K562 (cell line): ENCODE results near the gene KLHL6. TPM values are rescaled to one million over a fixed set of nuclear protein-coding genes. Genes with fewer than 3 reads are reported as not detected.
A peak's percentile ranks its signal among the peaks of the same experiment; 100 is the strongest.

Experiments used
- ATAC-seq: fragments of 200-7000 bp; cut with Tn5 transposase; 3 replicates; pipeline ENCODE4 v1.9.1; 2020; ENCODE audit warnings: moderate library complexity
- BruUV-seq: library from RNA; stranded (reverse); fragments of 400-500 nt; replicated peaks from 2 replicates; lab custom pipeline; 2021; lab: Mats Ljungman, UMichigan
- CTCF ChIA-PET: fragments of 300-600 bp; formaldehyde crosslinking; extraction: SDS; loops from one replicate; lab custom pipeline; 2021; ENCODE audit warnings: low intra/inter-chr PET ratio; lab: Yijun Ruan, JAX
- POLR2A ChIA-PET: fragments of 300-600, 350-650 bp; sonication (Branson Sonifier 250); formaldehyde crosslinking; extraction: SDS; loops from one replicate; lab custom pipeline; 2021; ENCODE audit warnings: antibody characterized with exemption, inconsistent platforms; lab: Yijun Ruan, JAX
- DNase-seq, 4 experiments: peaks; one replicate each; pipeline versions ENCODE4 v3.0.0 to v3.0.0-alpha.2; 2011 to 2018; ENCODE audit warnings: low spot score in 3 of 4, mixed read lengths in 3 of 4; ENCODE audit errors: extremely low read depth in 1 of 4
- FAIRE-seq: peaks from 2 replicates; lab custom pipeline; 2011; peaks lifted over from hg19 to GRCh38; lab: Jason Lieb, UNC
- H2AFZ ChIP-seq: 2 replicates; pipeline ENCODE4 v1.6.0; 2011; ENCODE audit warnings: low read depth, low read length, control low read depth, inconsistent platforms
- H3K27ac ChIP-seq: fragments of 200-600 bp; 3 replicates; pipeline ENCODE4 v1.8.0; 2011; ENCODE audit warnings: low read depth, mild to moderate bottlenecking, control low read depth, inconsistent platforms, low read length, moderate library complexity, mixed read lengths; ENCODE audit errors: extremely low read depth
- H3K27me3 ChIP-seq, 2 experiments: fragments of 300-600 bp in 1 of 2; 2 replicates in 1 of 2; 3 replicates in 1 of 2; pipeline versions ENCODE4 v1.6.0 to v1.8.0; 2011; ENCODE audit warnings: inconsistent platforms in 2 of 2, low read length in 2 of 2, mild to moderate bottlenecking in 1 of 2, mixed read lengths in 1 of 2, moderate library complexity in 1 of 2; ENCODE audit not compliant: control insufficient read depth in 2 of 2, insufficient read depth in 2 of 2
- H3K36me3 ChIP-seq: fragments of 300-600 bp; 3 replicates; pipeline ENCODE4 v1.8.0; 2011; ENCODE audit warnings: mild to moderate bottlenecking, low read length, inconsistent platforms; ENCODE audit not compliant: control insufficient read depth, insufficient read depth
- H3K4me1 ChIP-seq, 2 experiments: fragments of 200-600 bp in 1 of 2; replicated peaks in 1 of 2; 2 replicates in 1 of 2; 3 replicates in 1 of 2; pipeline versions ENCODE4 v1.5.1 to v1.8.0; 2011; ENCODE audit warnings: inconsistent platforms in 2 of 2, low read length in 2 of 2, mild to moderate bottlenecking in 1 of 2, mixed read lengths in 1 of 2, moderate library complexity in 1 of 2; ENCODE audit not compliant: control insufficient read depth in 2 of 2, insufficient read depth in 2 of 2
- H3K4me2 ChIP-seq: 2 replicates; pipeline ENCODE4 v1.6.1; 2011; ENCODE audit warnings: low read length, control low read depth, inconsistent platforms, mixed read lengths; ENCODE audit not compliant: insufficient read depth
- H3K4me3 ChIP-seq: fragments of 200-600 bp; sonication (generic), shearing (Covaris generic); 2 replicates; pipeline ENCODE4 v1.5.1; 2016; ENCODE audit warnings: control low read depth, inconsistent platforms
- H3K79me2 ChIP-seq: fragments of 200-600 bp; 3 replicates; pipeline ENCODE4 v1.8.0; 2011; ENCODE audit warnings: low read length, inconsistent platforms; ENCODE audit not compliant: control insufficient read depth, insufficient read depth
- H3K9ac ChIP-seq, 2 experiments: 2 replicates each; pipeline versions ENCODE4 v1.6.0 to v1.6.1; 2011; ENCODE audit warnings: low read depth in 2 of 2, low read length in 2 of 2, control low read depth in 1 of 2, inconsistent platforms in 1 of 2, mild to moderate bottlenecking in 1 of 2, mixed read lengths in 1 of 2; ENCODE audit not compliant: insufficient read depth in 1 of 2
- H3K9me1 ChIP-seq: one replicate; pipeline ENCODE4 v1.6.0; 2011; ENCODE audit warnings: inconsistent platforms, mild to moderate bottlenecking, low read length, moderate library complexity; ENCODE audit not compliant: control insufficient read depth, insufficient read depth
- H3K9me3 ChIP-seq: replicated peaks from 2 replicates; pipeline ENCODE4 v1.5.1; 2011; ENCODE audit warnings: low read depth, low read length, inconsistent platforms; ENCODE audit not compliant: control insufficient read depth, insufficient read depth
- H4K20me1 ChIP-seq: replicated peaks from 2 replicates; pipeline ENCODE4 v1.6.1; 2011; ENCODE audit warnings: low read length, inconsistent platforms, mixed read lengths; ENCODE audit not compliant: control insufficient read depth, insufficient read depth
- ATF1 ChIP-seq, 2 experiments: fragments of 450-650 bp in 1 of 2; IDR thresholded peaks; 2 replicates each; pipeline ENCODE4 v1.6.1; 2016; ENCODE audit warnings: missing compliant biosample characterization in 1 of 2, missing genetic modification characterization in 1 of 2
- CHD1 ChIP-seq: fragments of 200-600 bp; sonication (generic); IDR thresholded peaks from one replicate; pipeline ENCODE4 v1.6.1; 2012; ENCODE audit warnings: mild to moderate bottlenecking, moderate library complexity, low read length, inconsistent platforms
- DDX20 ChIP-seq: fragments of 450-650 bp; IDR thresholded peaks from 2 replicates; pipeline ENCODE4 v1.6.1; 2016; ENCODE audit warnings: missing genetic modification characterization, low read depth, mild to moderate bottlenecking, missing compliant biosample characterization, moderate library complexity
- ETV1 ChIP-seq: fragments of 450-650 bp; conservative IDR thresholded peaks from 2 replicates; pipeline ENCODE4 v1.6.1; 2016; ENCODE audit warnings: missing genetic modification characterization, control low read depth, low read depth, missing compliant biosample characterization
- HOXB6 ChIP-seq: fragments of 250-450 bp; sonication (Bioruptor Pico); IDR thresholded peaks from 2 replicates; pipeline ENCODE4 v1.5.1; 2022; ENCODE audit warnings: mild to moderate bottlenecking, borderline replicate concordance
- LCOR ChIP-seq: sonication (generic); formaldehyde crosslinking; IDR thresholded peaks from 2 replicates; pipeline ENCODE4 v1.8.0; 2022; ENCODE audit warnings: mild to moderate bottlenecking, missing genetic modification reagents
- PHF8 ChIP-seq: fragments of 200-600 bp; sonication (generic); IDR thresholded peaks from 2 replicates; pipeline ENCODE4 v1.6.1; 2012; ENCODE audit warnings: mixed run types, mild to moderate bottlenecking, inconsistent platforms, low read length, moderate library complexity, borderline replicate concordance
- POLR3A ChIP-seq: IDR thresholded peaks from 2 replicates; pipeline ENCODE4 v1.6.1; 2011; ENCODE audit warnings: borderline replicate concordance, mild to moderate bottlenecking, moderate library complexity; ENCODE audit not compliant: insufficient read length, insufficient read depth; ENCODE audit errors: extremely low read depth
- POLR3G ChIP-seq: IDR thresholded peaks from 2 replicates; pipeline ENCODE4 v1.6.1; 2011; ENCODE audit not compliant: insufficient read length, insufficient replicate concordance; ENCODE audit errors: extremely low read depth
- RB1 ChIP-seq: fragments of 450-650 bp; IDR thresholded peaks from 2 replicates; pipeline ENCODE4 v1.6.1; 2017; ENCODE audit warnings: low read depth, mild to moderate bottlenecking
- TBL1XR1 ChIP-seq, 2 experiments: IDR thresholded peaks; 2 replicates each; pipeline ENCODE4 v1.6.1; 2012; ENCODE audit warnings: improper control_type of control experiment in 2 of 2, low read length in 2 of 2, mild to moderate bottlenecking in 1 of 2
- TFE3 ChIP-seq: fragments of 450-650 bp; formaldehyde crosslinking; IDR thresholded peaks from 2 replicates; pipeline ENCODE4 v1.4.0; 2020; ENCODE audit warnings: mild to moderate bottlenecking, mixed read lengths
- ZNF398 ChIP-seq: fragments of 250-450 bp; sonication (Bioruptor Pico); IDR thresholded peaks from 2 replicates; pipeline ENCODE4 v1.8.0; 2021; ENCODE audit warnings: moderate library complexity, mild to moderate bottlenecking, inconsistent platforms
- ZNF584 ChIP-seq: fragments of 200-800 bp; sonication (Bioruptor generic); IDR thresholded peaks from 2 replicates; pipeline ENCODE4 v1.6.1; 2016; ENCODE audit warnings: low read depth, mild to moderate bottlenecking, missing genetic modification characterization, missing compliant biosample characterization
- WGBS: fragments of 100-300 bp; shearing (Covaris generic); methylation state at CpG from one replicate; pipeline ENCODE4 v1.1.6; 2016; ENCODE audit warnings: low coverage, mixed read lengths; ENCODE audit not compliant: insufficient coverage; ENCODE audit errors: missing lambda C conversion rate; 5-methylcytosine and 5-hydroxymethylcytosine counted together
- in situ Hi-C: fragments of 300-500 bp; cut with MboI; formaldehyde crosslinking; loops from 4 replicates; pipeline ENCODE4 v1.15.0; 2018; ENCODE audit warnings: inconsistent platforms, mixed read lengths
- intact Hi-C: fragments of 100-400 bp; cut with micrococcal nuclease; formaldehyde crosslinking; loops from 2 replicates; pipeline ENCODE4 v1.14.2; 2022
- polyA plus RNA-seq, 8 experiments: library from polyadenylated mRNA; depleted of rRNA in 4 of 8; stranded (reverse) in 5 of 8; unstranded in 3 of 8; fragments of >200 nt; fragmentation: Nextera tagmentation in 2 of 8; fragmentation: Illumina TruSeq in 1 of 8; extraction: Ambion mirVana in 2 of 8; extraction: Trizol in 1 of 8; gene quantifications; 2 replicates each; pipeline versions ENCODE4 v1.2.1 to v1.2.3, GENCODE V29; 2011 to 2014; ENCODE audit warnings: inconsistent platforms in 1 of 8, missing spikeins in 1 of 8
- total RNA-seq, 7 experiments: library from RNA; depleted of rRNA in 6 of 7; stranded (reverse); fragments of >200 nt in 6 of 7; fragmentation: Illumina TruSeq in 2 of 7; extraction: Trizol in 2 of 7; gene quantifications; 2 replicates each; pipeline versions ENCODE4 v1.2.1 to v1.2.3, GENCODE V29; 2011 to 2021; ENCODE audit warnings: low replicate concordance in 1 of 7
- TF ChIP-seq, protein P1 (sequence below): fragments of 450-650 bp; IDR thresholded peaks from 2 replicates; pipeline ENCODE4 v1.6.1; 2014; ENCODE audit warnings: low read depth, mild to moderate bottlenecking, moderate library complexity, borderline replicate concordance

The KLHL6 gene
- total and polyA plus RNA-seq, 9 of the 15 experiments (the other 6 are each of a cell fraction or from before 2014, with no cell fraction given), result 0.18 to 2.1 (median 1.4) TPM

DNA sequence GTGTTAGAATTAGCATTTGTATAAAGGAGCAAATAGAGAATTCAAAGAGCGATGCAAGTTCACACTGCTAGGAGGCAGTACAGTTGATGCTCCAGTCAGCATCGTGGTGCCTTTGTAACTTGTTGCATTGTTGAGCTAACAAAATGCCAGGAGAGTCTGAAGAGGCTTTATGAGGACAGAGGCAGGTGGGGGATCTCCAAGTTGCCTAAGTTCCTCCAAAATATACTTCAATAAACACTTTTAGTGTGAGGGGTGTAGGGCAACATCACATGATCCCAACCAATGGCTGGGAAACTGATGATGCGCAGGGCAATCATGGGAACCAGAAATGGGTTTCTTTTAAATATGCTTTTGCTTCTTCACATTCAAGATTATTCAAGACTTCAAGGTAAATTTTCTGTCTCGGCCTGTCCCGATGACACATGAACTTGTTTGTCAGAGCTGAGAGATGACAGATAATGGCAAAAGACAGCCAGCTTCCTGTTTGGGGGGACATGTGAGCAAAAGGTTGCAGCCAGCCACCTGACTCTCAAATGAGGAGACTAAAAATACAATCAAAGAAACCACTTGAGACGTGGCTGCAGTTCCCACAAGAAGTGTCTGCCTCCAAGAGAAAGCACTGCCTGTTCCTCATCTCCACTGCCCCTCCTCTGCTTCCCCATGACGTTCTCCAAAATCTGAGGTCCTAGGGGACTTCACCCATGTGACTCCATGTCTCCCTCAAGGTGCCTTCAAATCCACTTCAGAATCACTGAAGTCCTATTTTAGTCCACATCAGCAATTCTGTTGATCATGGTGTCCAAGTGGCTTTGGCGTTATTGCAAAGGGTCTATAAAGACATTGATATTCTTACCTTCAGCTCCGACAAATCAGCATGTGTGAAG is 39.3 kb downstream of the KLHL6 start:
- 44% methylated on average over 9 of the region's 9 CpGs for WGBS
- Histone ChIP-seq H2AFZ (peak overlapping the region; percentile 70), H3K9me1 (peaks cover 2% of the 10 kb centered on the region), H3K4me3 (no peak overlapping the region), H3K9ac (peak overlapping the region in 1 of 2 experiments; percentile 10; a peak in 1 of 4 replicates), H3K27ac (no peak overlapping the region), H4K20me1 (no peaks in the 10 kb centered on the region), H3K4me1 (peaks cover 9 to 36% of the 10 kb centered on the region in 2 experiments; a peak in 4 of 5 replicates), H3K36me3 (no peaks in the 10 kb centered on the region), H3K9me3 (no peaks in the 10 kb centered on the region), H3K27me3 (no peaks in the 10 kb centered on the region; a peak in 1 of 5 replicates), H3K4me2 (peak overlapping the region; percentile 5; the same call in 1 of the 2 replicates), H3K79me2 (no peaks in the 10 kb centered on the region)
- in situ Hi-C loops, result no loop called here
- no TSS peak for BruUV-seq
- DNase-seq, result no peak
- ChIA-PET POLR2A (interaction anchor here (1.0 to 2.6 kb wide), 5 partner anchors 8 to 18 kb away, joined by 3 to 10 read pairs (median 3); no protein-coding TSS in a partner anchor), CTCF (no interaction called here)
- ATAC-seq, result peak; percentile 37; the same call in 2 of the 3 replicates
- FAIRE-seq, result no peak
- intact Hi-C loops, result loop anchor here (5.0 kb wide), 1 partner anchor 46 kb away; no protein-coding TSS in a partner anchor
- TF ChIP-seq POLR3G (no peak), POLR3A (no peak), TBL1XR1 (IDR thresholded peaks at IDR 0.05; ENCODE audit: low read length in 2 of 2) (no peak), LCOR (no peak), ZNF398 (CRISPR knock-in tag) (no peak), DDX20 (tag) (no peak), ATF1 (CRISPR knock-in tag; IDR thresholded peaks at IDR 0.05) (no peak), ATF1 (tag; IDR thresholded peaks at IDR 0.05) (0 out of 2 replicates have a peak, but pooled peaks have one; percentile 14), TFE3 (CRISPR knock-in tag) (peak; percentile 41; the same call in 1 of the 2 replicates), HOXB6 (CRISPR knock-in tag) (no peak), PHF8 (no peak), RB1 (no peak), CHD1 (no peak), ZNF584 (CRISPR knock-in tag) (0 out of 2 replicates have a peak, but pooled peaks have one; percentile 46), ETV1 (tag) (peak; percentile 40; the same call in 1 of the 2 replicates)
- TF ChIP-seq, protein P1, sequence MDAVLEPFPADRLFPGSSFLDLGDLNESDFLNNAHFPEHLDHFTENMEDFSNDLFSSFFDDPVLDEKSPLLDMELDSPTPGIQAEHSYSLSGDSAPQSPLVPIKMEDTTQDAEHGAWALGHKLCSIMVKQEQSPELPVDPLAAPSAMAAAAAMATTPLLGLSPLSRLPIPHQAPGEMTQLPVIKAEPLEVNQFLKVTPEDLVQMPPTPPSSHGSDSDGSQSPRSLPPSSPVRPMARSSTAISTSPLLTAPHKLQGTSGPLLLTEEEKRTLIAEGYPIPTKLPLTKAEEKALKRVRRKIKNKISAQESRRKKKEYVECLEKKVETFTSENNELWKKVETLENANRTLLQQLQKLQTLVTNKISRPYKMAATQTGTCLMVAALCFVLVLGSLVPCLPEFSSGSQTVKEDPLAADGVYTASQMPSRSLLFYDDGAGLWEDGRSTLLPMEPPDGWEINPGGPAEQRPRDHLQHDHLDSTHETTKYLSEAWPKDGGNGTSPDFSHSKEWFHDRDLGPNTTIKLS, result no peak
